Heart left ventricle (tissue), 13 donors: ENCODE measurements around the gene C17orf67.

ENCODE experiments used
- CTCF ChIP-seq, 12 donors: fragments of 200-600 bp; sonication (generic) in 4 of 12; IDR thresholded peaks; one replicate each; pipeline versions ENCODE4 v1.5.0 to v1.8.0; 2018 to 2022; ENCODE audit warnings: antibody characterized with exemption in 12 of 12, mild to moderate bottlenecking in 5 of 12
- POLR2A ChIP-seq, 2 donors: fragments of 450-650 bp; IDR thresholded peaks; one replicate each; pipeline ENCODE4 v1.6.1; 2017; ENCODE audit warnings: antibody characterized with exemption in 2 of 2, mild to moderate bottlenecking in 2 of 2, moderate library complexity in 2 of 2
- donor health status: ischemic (EF 13 %, LVEDD 7.1; RV severe dilation, severe dysfunction).
- donor health status: DM: no; HTN: yes; CAD: no.
- donor health status: DM: no; HTN: no; CAD: no.
- donor health status: ischemic (EF 25% LVEDD 6.9; RV normal size, moderate dysfunction).
- donor health status: ischemic (EF 25% LVEDD 5.7; RV mildly dilated, moderate dysfunction).
- donor health status: ischemic (EF 35%, LVEDD 5.7; RV mildly dilated, moderate dysfunction).
- donor health status: nonischemic (EF 11% LVEDD 7.7; RV severe dilation, severe dysfunction).
- donor health status: DM: yes; HTN: yes; CAD: no.
- donor health status: PGD.
- donor health status: ischemic (EF 29% LVEDD 5.4; RV normal size, mild dysfunction).
- donor health status: nonischemic (EF 23%, LVEDD 6.1; RV moderate dilation, normal function).

GRCh38 chr17:56810343-56810742, 23.4 kb downstream of the C17orf67 start:
- TF ChIP-seq POLR2A (IDR thresholded peaks at IDR 0.05) (no peak), CTCF (IDR thresholded peaks at IDR 0.05) (no peak)
